HG03025 (cell line): Measurements from ENCODE around the gene KDM3B.
"Not testable (repeated sequence)": the region's sequence is repeated elsewhere in the genome, so short reads cannot be mapped to it uniquely, and the experiment has no call there.

Source experiments
- ATAC-seq: cut with Tn5 transposase; IDR thresholded peaks from one replicate; pipeline ENCODE4 v1.9.1; 2021; ENCODE audit warnings: mild to moderate bottlenecking, moderate library complexity; ENCODE audit not compliant: unreplicated experiment, low FRiP score

The KDM3B gene, protein sequence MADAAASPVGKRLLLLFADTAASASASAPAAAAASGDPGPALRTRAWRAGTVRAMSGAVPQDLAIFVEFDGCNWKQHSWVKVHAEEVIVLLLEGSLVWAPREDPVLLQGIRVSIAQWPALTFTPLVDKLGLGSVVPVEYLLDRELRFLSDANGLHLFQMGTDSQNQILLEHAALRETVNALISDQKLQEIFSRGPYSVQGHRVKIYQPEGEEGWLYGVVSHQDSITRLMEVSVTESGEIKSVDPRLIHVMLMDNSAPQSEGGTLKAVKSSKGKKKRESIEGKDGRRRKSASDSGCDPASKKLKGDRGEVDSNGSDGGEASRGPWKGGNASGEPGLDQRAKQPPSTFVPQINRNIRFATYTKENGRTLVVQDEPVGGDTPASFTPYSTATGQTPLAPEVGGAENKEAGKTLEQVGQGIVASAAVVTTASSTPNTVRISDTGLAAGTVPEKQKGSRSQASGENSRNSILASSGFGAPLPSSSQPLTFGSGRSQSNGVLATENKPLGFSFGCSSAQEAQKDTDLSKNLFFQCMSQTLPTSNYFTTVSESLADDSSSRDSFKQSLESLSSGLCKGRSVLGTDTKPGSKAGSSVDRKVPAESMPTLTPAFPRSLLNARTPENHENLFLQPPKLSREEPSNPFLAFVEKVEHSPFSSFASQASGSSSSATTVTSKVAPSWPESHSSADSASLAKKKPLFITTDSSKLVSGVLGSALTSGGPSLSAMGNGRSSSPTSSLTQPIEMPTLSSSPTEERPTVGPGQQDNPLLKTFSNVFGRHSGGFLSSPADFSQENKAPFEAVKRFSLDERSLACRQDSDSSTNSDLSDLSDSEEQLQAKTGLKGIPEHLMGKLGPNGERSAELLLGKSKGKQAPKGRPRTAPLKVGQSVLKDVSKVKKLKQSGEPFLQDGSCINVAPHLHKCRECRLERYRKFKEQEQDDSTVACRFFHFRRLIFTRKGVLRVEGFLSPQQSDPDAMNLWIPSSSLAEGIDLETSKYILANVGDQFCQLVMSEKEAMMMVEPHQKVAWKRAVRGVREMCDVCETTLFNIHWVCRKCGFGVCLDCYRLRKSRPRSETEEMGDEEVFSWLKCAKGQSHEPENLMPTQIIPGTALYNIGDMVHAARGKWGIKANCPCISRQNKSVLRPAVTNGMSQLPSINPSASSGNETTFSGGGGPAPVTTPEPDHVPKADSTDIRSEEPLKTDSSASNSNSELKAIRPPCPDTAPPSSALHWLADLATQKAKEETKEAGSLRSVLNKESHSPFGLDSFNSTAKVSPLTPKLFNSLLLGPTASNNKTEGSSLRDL (N-terminal part only)

DNA sequence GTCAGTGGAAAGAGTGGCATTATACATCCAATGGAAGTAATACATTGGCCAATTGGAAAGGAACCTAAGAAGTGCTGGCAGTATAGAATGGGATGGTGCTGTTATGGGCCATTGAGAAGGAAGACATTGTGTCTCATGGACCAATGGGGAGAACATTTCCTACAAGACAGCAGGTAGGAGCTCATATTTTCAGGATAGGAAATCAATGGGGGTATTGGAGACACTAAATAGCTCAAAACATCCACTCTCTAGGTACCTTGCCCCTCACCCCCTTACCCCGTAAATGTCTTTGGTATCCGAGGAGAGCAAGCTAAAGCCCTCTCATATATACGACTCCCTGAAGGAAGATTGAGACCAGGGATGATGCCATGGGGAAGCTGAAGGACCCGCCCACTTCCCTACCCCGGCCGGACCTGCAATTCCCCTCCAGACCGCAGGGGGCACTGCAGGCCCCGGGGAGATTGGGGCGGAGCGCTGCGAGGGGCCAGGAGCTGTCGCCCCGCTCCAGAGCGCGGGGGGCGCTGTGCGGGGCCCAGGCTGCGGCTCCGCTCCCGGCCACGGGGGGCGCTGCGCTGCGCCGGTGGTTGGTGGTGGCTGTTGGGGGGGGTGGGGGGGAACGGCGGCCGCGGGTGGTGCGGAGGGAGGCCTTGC is at the start of gene KDM3B:
KDM3B (plus strand) TSS at position 615 of the 651 bp plus-strand sequence. CDS start 111 bp downstream, outside the sequence.
- peak; percentile 60 for ATAC-seq

- no peak for ATAC-seq
These were observed 49.1 kb upstream of the KDM3B start for GRCh38 chr5:138303372-138303771.

DNA sequence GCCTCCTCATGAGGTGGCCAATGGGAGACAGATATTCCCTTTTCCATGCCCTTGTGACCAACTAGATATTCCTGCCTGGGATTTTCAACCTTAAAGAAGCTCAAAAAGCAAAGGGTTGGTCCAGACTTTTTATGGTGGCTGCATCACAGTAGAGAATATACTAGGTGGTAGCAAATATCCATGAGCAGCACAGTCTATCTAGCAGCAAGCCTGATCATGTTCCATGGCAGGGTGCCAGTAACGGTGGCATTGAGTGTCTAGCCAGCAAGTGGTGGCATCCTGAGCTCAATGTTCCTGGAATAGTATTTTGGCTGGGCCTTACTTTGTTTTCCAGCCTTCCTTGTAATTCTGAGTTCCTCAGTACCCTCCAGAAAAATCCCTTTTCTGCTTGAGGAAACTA is 46.7 kb upstream of the KDM3B start:
- ATAC-seq: no peak

- no peak for ATAC-seq
These were observed 36.7 kb upstream of the KDM3B start for GRCh38 chr5:138315751-138316278.

GRCh38 chr5:138316355-138316754 is 36.1 kb upstream of the KDM3B start:
- ATAC-seq: no peak

DNA sequence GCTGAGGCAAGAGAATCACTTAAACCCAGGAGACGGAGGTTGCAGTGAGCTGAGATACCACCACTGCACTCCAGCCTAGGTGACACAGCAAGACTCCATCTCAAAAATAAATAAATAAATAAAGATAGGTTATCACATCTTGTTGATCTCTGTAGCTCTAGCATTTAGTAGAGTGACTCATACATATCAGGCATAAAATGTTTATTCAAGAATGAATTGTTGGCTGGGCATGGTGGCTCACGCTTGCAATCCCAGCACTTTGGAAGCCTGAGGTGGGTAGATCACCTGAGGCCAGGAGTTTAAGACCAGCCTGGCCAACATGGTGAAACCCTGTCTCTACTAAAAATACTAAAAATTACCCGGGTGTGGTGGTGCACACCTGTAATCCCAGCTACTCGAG is 34.3 kb upstream of the KDM3B start:
- not testable (repeated sequence) for ATAC-seq

DNA sequence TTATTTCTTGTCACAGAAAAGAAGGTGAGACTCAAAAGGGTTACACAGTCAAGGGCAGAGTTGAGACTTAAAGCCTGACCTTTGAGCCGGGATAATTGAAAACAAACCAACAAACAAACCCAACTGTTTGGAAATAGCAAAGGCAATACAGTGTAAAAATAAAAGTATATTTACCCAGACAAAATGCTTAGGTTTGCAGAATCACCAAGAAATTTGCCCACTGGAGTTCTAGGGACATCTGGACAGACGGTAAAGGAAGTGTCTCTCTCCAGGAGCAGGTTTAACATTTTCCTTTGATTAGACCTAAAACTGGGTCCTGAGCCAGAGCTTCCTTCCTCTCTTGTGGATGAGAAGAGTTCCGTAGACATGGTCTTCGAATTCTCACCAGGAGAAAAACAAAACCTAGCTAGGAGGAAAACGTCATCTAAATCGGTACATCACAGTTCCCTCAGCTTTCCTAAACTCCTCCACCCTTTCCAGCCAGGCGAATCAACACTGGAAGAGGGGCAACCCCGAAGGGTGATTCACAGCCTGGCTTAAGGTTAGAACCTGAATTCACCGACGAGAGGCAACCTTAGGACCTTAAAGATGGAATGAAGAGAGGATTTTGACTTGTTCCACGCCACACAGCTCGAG is 21.6 kb upstream of the KDM3B start:
- ATAC-seq: no peak

- peak; percentile 99 for ATAC-seq
These were observed 20.8 kb upstream of the KDM3B start, which contains the start of gene CDC25C for GRCh38 chr5:138331449-138332368. Gene CDC25C (minus strand): TSS chr5:138331804. CDS start chr5:138331180, 624 bp downstream.

GRCh38 chr5:138334867-138335447 is 17.5 kb upstream of the KDM3B start:
- no peak for ATAC-seq

GRCh38 chr5:138336952-138337684 is 15.4 kb upstream of the KDM3B start:
- ATAC-seq: peak; percentile 7

- peak; percentile 84 for ATAC-seq
These were observed 14.6 kb upstream of the KDM3B start, which contains the start of gene FAM53C for GRCh38 chr5:138337685-138338410. Gene FAM53C (plus strand): TSS chr5:138338266. CDS start chr5:138341336, 3,070 bp downstream.

- ATAC-seq: peak; percentile 1
These were observed 13.9 kb upstream of the KDM3B start for GRCh38 chr5:138338411-138339090.

- ATAC-seq: no peak
These were observed 13.4 kb upstream of the KDM3B start for GRCh38 chr5:138339091-138339456.

DNA sequence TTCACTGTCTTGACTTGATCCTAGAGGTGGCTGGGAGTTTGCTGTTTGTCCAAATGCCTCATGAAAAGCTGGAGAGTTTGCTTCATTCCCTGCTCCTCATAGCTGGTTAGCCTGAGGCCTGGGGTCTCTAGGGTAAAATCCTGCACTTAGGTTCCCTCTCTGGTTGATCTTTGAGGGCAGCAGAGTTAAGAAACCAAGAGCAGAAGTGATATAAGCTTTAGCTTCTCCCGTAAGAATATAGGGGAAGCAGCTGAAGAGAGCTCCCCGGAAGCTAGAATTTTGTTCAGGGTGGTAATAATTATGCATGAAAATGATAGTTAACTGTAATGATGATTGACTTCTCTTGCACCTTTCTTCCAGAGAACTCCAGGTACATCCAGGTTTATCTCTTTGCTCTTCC is 13.0 kb upstream of the KDM3B start:
- no peak for ATAC-seq

- no peak for ATAC-seq
These were observed 12.5 kb upstream of the KDM3B start for GRCh38 chr5:138340008-138340407.
